Upper lobe of left lung (tissue), 6 donors: ENCODE data around the gene CCDC78. TPM values are rescaled to one million over a fixed set of nuclear protein-coding genes. Genes with fewer than 3 reads are reported as not detected.

Experiments used
- ATAC-seq, 2 donors: fragments of 200-7000 bp; cut with Tn5 transposase; one replicate each; pipeline ENCODE4 v1.9.1; 2022; ENCODE audit warnings: mild to moderate bottlenecking in 2 of 2, moderate library complexity in 2 of 2; ENCODE audit not compliant: low FRiP score in 2 of 2
- DNase-seq, 2 donors: peaks; one replicate each; pipeline ENCODE4 v3.0.0-alpha.2; 2019 to 2020
- H3K27ac ChIP-seq, 4 donors: fragments of 200-600 bp; sonication (generic); one replicate each; pipeline ENCODE4 v1.5.1; 2016 to 2019
- H3K27me3 ChIP-seq, 4 donors: fragments of 200-600 bp; sonication (generic); one replicate each; pipeline ENCODE4 v1.5.1; 2017 to 2019
- H3K36me3 ChIP-seq, 4 donors: fragments of 200-600 bp; sonication (generic); one replicate each; pipeline ENCODE4 v1.5.1; 2016 to 2019
- H3K4me1 ChIP-seq, 4 donors: fragments of 200-600 bp; sonication (generic); one replicate each; pipeline ENCODE4 v1.5.1; 2018 to 2019
- H3K4me3 ChIP-seq, 4 donors: fragments of 200-600 bp; sonication (generic); one replicate each; pipeline ENCODE4 v1.5.1; 2017 to 2019; ENCODE audit warnings: mild to moderate bottlenecking in 2 of 4, moderate library complexity in 1 of 4
- H3K9me3 ChIP-seq, 4 donors: fragments of 200-600 bp; sonication (generic); one replicate each; pipeline ENCODE4 v1.5.1; 2018 to 2019
- EP300 ChIP-seq, 4 donors: sonication (generic); formaldehyde crosslinking; IDR thresholded peaks; one replicate each; pipeline ENCODE4 v1.5.1; 2017; ENCODE audit warnings: antibody characterized with exemption in 4 of 4, control low read depth in 2 of 4
- POLR2A ChIP-seq, 4 donors: fragments of 450-650 bp; IDR thresholded peaks; one replicate each; pipeline ENCODE4 v1.5.1; 2016 to 2017; ENCODE audit warnings: antibody characterized with exemption in 4 of 4, mild to moderate bottlenecking in 2 of 4
- POLR2AphosphoS5 ChIP-seq, 2 donors: sonication (generic); formaldehyde crosslinking; IDR thresholded peaks; one replicate each; pipeline ENCODE4 v1.5.1; 2017; ENCODE audit warnings: antibody characterized with exemption in 2 of 2
- WGBS, 2 donors: methylation state at CpG; one replicate each; pipeline ENCODE4 v1.1.5; 2017 to 2018; 5-methylcytosine and 5-hydroxymethylcytosine counted together
- total RNA-seq, 6 donors: library from RNA; depleted of rRNA in 4 of 6; stranded (reverse); fragments of >200 nt in 4 of 6; gene quantifications; one replicate each; pipeline versions ENCODE4 v1.1.0 to v1.2.1, GENCODE V29; 2016 to 2021
- TF ChIP-seq, protein P1 (sequence below), 6 experiments: fragments of 450-650 bp in 4 of 6; fragments of 200-600 bp in 2 of 6; sonication (generic) in 2 of 6; IDR thresholded peaks; one replicate each; pipeline ENCODE4 v1.5.1; 2016 to 2019; ENCODE audit warnings: antibody characterized with exemption in 6 of 6
- donor health status: DM: no; HTN: no; CAD: no; lungs with moderate emphysema.
- donor health status: DM: no; HTN: yes; CAD: no; lungs with severe emphysema.

Gene CCDC78
- total RNA-seq, 6 donors from 2014 or later, result 3.5 to 69.1 (median 23.3) TPM

DNA sequence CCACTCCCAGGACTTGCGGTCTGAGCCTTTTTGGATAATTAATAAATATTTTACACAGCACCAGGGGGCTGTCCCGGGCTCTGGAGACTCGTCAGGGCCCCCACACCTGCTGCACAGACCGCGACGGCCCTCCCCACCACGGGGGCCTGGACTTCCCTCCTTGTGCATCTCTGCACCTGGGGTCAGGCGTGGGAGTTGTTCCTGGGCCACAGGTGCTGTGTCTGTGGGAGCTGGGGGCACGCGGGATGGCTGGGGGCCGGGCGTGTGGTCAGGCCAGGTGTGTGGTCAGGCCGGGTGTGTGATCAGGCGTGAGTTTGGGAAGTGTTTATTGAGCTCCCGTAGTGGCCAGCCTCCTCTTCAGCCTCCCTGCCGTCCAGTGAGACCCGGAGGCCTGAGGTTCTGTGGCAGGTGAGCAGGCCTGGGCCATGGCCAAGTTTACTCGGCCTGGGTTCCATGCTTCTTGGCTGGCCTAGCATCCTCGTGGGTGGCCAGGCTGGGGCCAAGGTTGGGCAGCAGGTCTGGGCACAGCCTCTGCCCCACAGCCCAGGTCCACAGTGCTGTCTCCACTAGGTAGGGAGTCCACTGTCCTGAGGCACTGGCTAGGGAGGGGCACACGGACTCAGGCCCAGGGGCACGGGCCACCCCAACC lies 47.9 kb downstream of the CCDC78 start:
- Histone ChIP-seq H3K27me3 (no peaks in the 10 kb centered on the region), H3K9me3 (no peaks in the 10 kb centered on the region), H3K27ac (peak overlapping the region in 1 of 4 donors; percentile 94), H3K4me1 (peaks cover 38 to 72% (median 46%) of the 10 kb centered on the region in 4 donors), H3K4me3 (no peak overlapping the region), H3K36me3 (peaks cover 9 to 29% (median 22%) of the 10 kb centered on the region in 4 donors)
- DNase-seq, result peak in 1 of 2 donors; percentile 78
- ATAC-seq, result no peak
- TF ChIP-seq POLR2A (IDR thresholded peaks at IDR 0.05) (no peak), POLR2AphosphoS5 (IDR thresholded peaks at IDR 0.05) (no peak), EP300 (IDR thresholded peaks at IDR 0.05) (no peak)
- TF ChIP-seq, protein P1, sequence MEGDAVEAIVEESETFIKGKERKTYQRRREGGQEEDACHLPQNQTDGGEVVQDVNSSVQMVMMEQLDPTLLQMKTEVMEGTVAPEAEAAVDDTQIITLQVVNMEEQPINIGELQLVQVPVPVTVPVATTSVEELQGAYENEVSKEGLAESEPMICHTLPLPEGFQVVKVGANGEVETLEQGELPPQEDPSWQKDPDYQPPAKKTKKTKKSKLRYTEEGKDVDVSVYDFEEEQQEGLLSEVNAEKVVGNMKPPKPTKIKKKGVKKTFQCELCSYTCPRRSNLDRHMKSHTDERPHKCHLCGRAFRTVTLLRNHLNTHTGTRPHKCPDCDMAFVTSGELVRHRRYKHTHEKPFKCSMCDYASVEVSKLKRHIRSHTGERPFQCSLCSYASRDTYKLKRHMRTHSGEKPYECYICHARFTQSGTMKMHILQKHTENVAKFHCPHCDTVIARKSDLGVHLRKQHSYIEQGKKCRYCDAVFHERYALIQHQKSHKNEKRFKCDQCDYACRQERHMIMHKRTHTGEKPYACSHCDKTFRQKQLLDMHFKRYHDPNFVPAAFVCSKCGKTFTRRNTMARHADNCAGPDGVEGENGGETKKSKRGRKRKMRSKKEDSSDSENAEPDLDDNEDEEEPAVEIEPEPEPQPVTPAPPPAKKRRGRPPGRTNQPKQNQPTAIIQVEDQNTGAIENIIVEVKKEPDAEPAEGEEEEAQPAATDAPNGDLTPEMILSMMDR (IDR thresholded peaks at IDR 0.05), result no peak
- 76 to 85% methylated on average over 7 to 13 of the region's 21 CpGs for WGBS, 2 donors

DNA sequence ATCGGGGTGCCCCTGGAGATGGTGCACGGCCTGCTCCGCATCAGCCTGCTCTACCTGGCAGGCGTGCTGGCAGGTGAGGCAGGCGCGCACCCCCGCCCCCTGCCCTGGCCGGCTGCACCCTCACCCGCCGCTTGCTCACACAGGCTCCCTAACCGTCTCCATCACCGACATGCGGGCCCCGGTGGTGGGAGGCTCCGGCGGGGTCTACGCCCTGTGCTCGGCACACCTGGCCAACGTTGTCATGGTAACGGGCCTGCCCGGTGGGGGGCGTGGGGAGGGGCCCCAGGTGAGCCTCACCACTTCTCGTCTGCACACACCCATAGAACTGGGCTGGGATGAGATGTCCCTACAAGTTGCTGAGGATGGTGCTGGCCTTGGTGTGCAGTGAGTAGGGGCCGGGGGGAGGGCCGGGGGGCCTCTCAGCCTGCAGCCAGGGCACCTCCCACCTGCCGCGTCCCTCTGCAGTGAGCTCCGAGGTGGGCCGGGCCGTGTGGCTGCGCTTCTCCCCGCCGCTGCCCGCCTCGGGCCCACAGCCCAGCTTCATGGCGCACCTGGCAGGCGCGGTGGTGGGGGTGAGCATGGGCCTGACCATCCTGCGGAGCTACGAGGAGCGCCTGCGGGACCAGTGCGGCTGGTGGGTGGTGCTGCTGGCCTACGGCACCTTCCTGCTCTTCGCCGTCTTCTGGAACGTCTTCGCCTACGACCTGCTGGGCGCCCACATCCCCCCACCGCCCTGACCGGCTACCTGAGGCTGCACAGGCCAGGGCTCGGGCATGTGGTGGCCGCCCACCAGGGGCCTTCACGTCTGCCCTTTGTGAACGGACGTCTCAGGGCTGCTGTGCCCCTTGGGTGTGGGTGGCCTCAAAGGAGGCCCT lies 48.7 kb downstream of the CCDC78 start:
- WGBS, 2 donors, result 76 to 80% methylated on average over 22 to 23 of the region's 57 CpGs
- no peak for ATAC-seq
- DNase-seq, result peak in 1 of 2 donors; percentile 85
- peaks cover 32 to 65% (median 39%) of the 10 kb centered on the region in 4 donors for H3K4me1 ChIP-seq
- TF ChIP-seq, protein P1 (IDR thresholded peaks at IDR 0.05), result no peak
- TF ChIP-seq EP300 (IDR thresholded peaks at IDR 0.05), result no peak
- TF ChIP-seq POLR2AphosphoS5 (IDR thresholded peaks at IDR 0.05), result no peak
- no peak for TF ChIP-seq POLR2A (IDR thresholded peaks at IDR 0.05)
- H3K27me3 ChIP-seq, result no peaks in the 10 kb centered on the region
- H3K27ac ChIP-seq, result no peak overlapping the region
- no peak overlapping the region for H3K4me3 ChIP-seq
- H3K9me3 ChIP-seq, result no peaks in the 10 kb centered on the region
- H3K36me3 ChIP-seq, result peaks cover 14 to 29% (median 23%) of the 10 kb centered on the region in 4 donors

DNA sequence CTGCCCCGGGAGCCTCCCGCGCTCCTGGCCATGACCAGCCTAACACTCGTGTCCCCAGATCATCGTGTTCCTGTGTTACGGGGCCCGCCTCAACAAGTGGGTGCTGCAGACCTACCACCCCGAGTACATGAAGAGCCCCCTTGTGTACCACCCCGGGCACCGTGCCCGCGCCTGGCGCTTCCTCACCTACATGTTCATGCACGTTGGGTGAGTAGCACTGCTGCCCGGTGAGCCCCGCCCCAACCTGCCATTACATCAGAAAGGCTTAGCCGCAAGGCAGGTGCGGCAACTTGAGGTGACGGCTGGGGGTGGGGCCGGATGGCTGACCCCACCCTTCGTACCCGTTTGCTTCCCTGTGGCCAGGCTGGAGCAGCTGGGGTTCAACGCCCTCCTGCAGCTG lies 49.3 kb downstream of the CCDC78 start:
- ATAC-seq (peak in 1 of 2 donors; percentile 2), DNase-seq (peak; percentile 84 to 91)
- Histone ChIP-seq H3K27me3 (no peaks in the 10 kb centered on the region), H3K4me3 (no peak overlapping the region), H3K27ac (no peak overlapping the region), H3K9me3 (no peaks in the 10 kb centered on the region), H3K36me3 (peaks cover 11 to 29% (median 23%) of the 10 kb centered on the region in 4 donors), H3K4me1 (peaks cover 26 to 58% (median 34%) of the 10 kb centered on the region in 4 donors)
- 59 to 66% methylated on average over 19 to 23 of the region's 23 CpGs for WGBS, 2 donors
- no peak for TF ChIP-seq POLR2A (IDR thresholded peaks at IDR 0.05)
- TF ChIP-seq POLR2AphosphoS5 (IDR thresholded peaks at IDR 0.05), result no peak
- TF ChIP-seq, protein P1 (IDR thresholded peaks at IDR 0.05), result no peak
- no peak for TF ChIP-seq EP300 (IDR thresholded peaks at IDR 0.05)

DNA sequence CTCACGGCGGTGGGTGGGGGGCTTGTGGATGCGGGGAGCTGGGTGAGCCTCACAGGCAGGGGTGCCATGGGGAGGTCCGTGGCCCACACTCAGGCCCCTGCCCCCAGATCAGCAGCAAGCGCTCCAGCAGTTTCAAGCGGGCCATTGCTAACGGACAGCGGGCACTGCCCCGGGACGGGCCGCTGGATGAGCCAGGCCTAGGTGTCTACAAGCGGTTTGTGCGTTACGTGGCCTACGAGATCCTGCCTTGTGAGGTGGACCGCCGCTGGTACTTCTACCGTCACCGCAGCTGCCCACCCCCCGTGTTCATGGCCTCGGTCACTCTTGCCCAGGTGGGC lies 49.7 kb downstream of the CCDC78 start:
- 75 to 89% methylated on average over 9 to 19 of the region's 21 CpGs for WGBS, 2 donors
- DNase-seq, result no peak
- Histone ChIP-seq H3K4me1 (peaks cover 22 to 54% (median 30%) of the 10 kb centered on the region in 4 donors), H3K4me3 (no peak overlapping the region), H3K27ac (no peak overlapping the region), H3K27me3 (no peaks in the 10 kb centered on the region), H3K9me3 (no peaks in the 10 kb centered on the region), H3K36me3 (peaks cover 10 to 29% (median 23%) of the 10 kb centered on the region in 4 donors)
- no peak for ATAC-seq
- no peak for TF ChIP-seq POLR2AphosphoS5 (IDR thresholded peaks at IDR 0.05)
- TF ChIP-seq EP300 (IDR thresholded peaks at IDR 0.05), result no peak
- TF ChIP-seq, protein P1 (IDR thresholded peaks at IDR 0.05), result no peak
- no peak for TF ChIP-seq POLR2A (IDR thresholded peaks at IDR 0.05)
